HG03378 (cell line): ENCODE results near the gene STK32B.

Experiments
- ATAC-seq: cut with Tn5 transposase; IDR thresholded peaks from one replicate; pipeline ENCODE4 v1.9.1; 2021; ENCODE audit warnings: mild to moderate bottlenecking, moderate library complexity; ENCODE audit not compliant: unreplicated experiment

STK32B gene

GRCh38 chr4:5461477-5461876, 410.2 kb downstream of the STK32B start:
- ATAC-seq, result no peak

- ATAC-seq, result no peak
Measured at GRCh38 chr4:5462254-5462835, 411.1 kb downstream of the STK32B start.

- no peak for ATAC-seq
Measured at GRCh38 chr4:5462896-5463295, 411.6 kb downstream of the STK32B start.

- no peak for ATAC-seq
Measured at GRCh38 chr4:5463361-5463760, 412.1 kb downstream of the STK32B start.

GRCh38 chr4:5463936-5464650, 412.8 kb downstream of the STK32B start:
- ATAC-seq, result no peak

- no peak for ATAC-seq
Measured at GRCh38 chr4:5465529-5465928, 414.2 kb downstream of the STK32B start.

- no peak for ATAC-seq
Measured at GRCh38 chr4:5465956-5466355, 414.7 kb downstream of the STK32B start.

- no peak for ATAC-seq
Measured at GRCh38 chr4:5467111-5467510, 415.8 kb downstream of the STK32B start.

- no peak for ATAC-seq
Measured at GRCh38 chr4:5469151-5469775, 418.0 kb downstream of the STK32B start.

GRCh38 chr4:5469861-5470260, 418.6 kb downstream of the STK32B start:
- no peak for ATAC-seq

- ATAC-seq, result no peak
Measured at GRCh38 chr4:5470318-5471198, 419.3 kb downstream of the STK32B start.

- ATAC-seq, result no peak
Measured at GRCh38 chr4:5471206-5471605, 419.9 kb downstream of the STK32B start.

- ATAC-seq, result no peak
Measured at GRCh38 chr4:5471691-5472090, 420.4 kb downstream of the STK32B start.

- ATAC-seq, result no peak
Measured at GRCh38 chr4:5472160-5472591, 420.9 kb downstream of the STK32B start.

GRCh38 chr4:5473125-5473524, 421.8 kb downstream of the STK32B start:
- no peak for ATAC-seq

- no peak for ATAC-seq
Measured at GRCh38 chr4:5474756-5475155, 423.5 kb downstream of the STK32B start.

GRCh38 chr4:5477613-5478012, 426.3 kb downstream of the STK32B start:
- ATAC-seq, result no peak

GRCh38 chr4:5478169-5478568, 426.9 kb downstream of the STK32B start:
- no peak for ATAC-seq

- no peak for ATAC-seq
Measured at GRCh38 chr4:5478697-5479096, 427.4 kb downstream of the STK32B start.

- ATAC-seq, result no peak
Measured at GRCh38 chr4:5479518-5480060, 428.3 kb downstream of the STK32B start.

- ATAC-seq, result no peak
Measured at GRCh38 chr4:5488413-5488812, 437.1 kb downstream of the STK32B start.
